ENCODE data around the gene GREM1.

GRCh38 chr15:32736701-32737061 is 18.9 kb downstream of the GREM1 start:
- TF ChIP-seq CTCF (IDR thresholded peaks at IDR 0.05 in 4 of 5, conservative IDR thresholded peaks at IDR 0.05 in 1 of 5) = no peak
- no peak for TF ChIP-seq POLR2A (IDR thresholded peaks at IDR 0.05)
